Measurements from ENCODE around the gene PAK6.

The PAK6 gene

DNA sequence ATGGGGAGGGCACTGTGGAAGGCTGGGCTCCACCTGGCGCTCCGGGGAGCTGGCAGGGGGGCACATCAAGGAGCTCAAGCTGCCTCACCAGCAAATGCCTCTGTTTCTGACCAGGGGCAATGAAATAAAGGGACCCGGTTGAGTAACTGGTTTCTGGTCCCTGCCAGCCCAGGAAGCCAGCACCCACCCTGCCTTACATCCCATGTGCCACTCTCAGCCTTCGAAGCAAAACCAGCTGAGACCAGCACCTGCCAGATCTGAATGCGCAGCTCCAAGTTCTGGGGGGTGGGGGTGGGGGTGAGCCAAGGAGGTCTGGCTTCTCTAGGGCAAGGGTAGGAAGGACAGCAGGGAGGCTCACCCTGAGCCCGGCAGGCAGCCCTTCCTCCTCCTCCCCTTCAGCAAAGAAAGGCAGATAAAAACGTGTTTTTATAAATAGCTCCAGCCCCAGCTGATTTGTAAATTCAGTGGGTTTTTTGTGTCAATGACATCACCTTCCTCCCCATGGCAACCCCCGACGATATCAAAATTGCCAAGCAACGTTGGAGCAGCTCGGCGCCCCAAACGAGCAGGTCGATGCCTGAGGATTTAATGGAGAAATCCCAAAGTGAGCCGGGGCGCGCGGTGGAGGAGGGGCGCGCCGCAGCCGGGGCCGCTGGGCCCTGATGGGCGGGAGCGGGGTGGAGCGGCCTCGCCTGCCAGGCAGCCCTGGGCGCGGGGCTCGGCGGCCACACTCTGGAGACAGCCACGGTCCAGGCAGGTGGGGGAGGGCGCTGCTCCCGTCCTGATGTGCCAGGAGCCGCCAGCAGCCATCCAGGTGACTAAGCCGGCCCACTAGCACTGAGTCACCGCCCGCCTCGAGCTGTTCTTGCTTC, at the start of gene PAK6:
Gene PAK6, plus strand, starts transcription at position 532 of the 872 bp plus-strand sequence. CDS start 25,723 bp downstream, outside the sequence.
- peak within 1 kb of the TSS; percentile 47 for H3K4me3 ChIP-seq (ENCODE audit: low read length)
- TF ChIP-seq, protein P1, sequence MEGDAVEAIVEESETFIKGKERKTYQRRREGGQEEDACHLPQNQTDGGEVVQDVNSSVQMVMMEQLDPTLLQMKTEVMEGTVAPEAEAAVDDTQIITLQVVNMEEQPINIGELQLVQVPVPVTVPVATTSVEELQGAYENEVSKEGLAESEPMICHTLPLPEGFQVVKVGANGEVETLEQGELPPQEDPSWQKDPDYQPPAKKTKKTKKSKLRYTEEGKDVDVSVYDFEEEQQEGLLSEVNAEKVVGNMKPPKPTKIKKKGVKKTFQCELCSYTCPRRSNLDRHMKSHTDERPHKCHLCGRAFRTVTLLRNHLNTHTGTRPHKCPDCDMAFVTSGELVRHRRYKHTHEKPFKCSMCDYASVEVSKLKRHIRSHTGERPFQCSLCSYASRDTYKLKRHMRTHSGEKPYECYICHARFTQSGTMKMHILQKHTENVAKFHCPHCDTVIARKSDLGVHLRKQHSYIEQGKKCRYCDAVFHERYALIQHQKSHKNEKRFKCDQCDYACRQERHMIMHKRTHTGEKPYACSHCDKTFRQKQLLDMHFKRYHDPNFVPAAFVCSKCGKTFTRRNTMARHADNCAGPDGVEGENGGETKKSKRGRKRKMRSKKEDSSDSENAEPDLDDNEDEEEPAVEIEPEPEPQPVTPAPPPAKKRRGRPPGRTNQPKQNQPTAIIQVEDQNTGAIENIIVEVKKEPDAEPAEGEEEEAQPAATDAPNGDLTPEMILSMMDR (conservative IDR thresholded peaks at IDR 0.05; ENCODE audit: low read length), result no peak
- DNase-seq (ENCODE audit: low read depth), result peak; percentile 15

DNA sequence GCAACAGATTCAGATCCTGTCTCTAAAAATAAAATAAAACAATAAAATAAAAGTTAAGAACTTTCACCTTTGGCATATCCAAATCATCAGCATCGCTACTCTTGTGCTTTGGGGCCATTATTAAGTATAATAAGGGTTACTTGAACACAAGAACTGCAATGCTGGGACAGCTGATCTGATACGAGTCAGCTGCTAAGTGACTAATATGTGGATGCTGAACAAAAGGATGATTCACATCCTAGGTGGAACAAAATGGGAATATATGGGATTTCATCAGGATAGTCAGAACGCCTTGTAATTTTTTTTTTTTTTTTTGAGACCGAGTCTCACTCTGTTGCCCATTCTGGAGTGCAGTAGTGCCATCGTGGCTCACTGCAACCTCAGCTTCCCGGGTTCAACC, 48.3 kb upstream of the PAK6 start:
- TF ChIP-seq, protein P1 (conservative IDR thresholded peaks at IDR 0.05; ENCODE audit: low read length), result no peak
- DNase-seq (ENCODE audit: low read depth), result peak; percentile 55
- H3K4me3 ChIP-seq (ENCODE audit: low read length), result no peak overlapping the region

DNA sequence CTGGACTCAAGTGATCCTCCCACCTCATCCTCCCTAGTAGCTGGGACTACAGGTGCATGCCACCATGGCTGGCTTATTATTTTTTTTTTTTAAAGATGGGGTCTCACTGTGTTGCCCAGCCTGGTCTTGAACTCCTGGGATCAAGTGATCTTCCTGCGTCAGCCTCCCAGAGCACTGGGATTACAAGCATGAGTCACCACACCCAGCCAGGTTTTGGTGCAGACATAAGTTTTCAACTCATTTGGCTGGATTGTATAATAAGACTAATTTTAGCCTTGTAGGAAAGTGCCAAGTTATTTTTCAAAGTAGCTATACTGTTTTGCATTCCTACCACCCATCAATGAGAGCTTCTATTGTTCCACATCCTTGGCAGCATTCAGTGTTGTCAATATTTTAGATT, 45.9 kb upstream of the PAK6 start:
- peak; percentile 88 for DNase-seq (ENCODE audit: low read depth)
- TF ChIP-seq, protein P1 (conservative IDR thresholded peaks at IDR 0.05; ENCODE audit: low read length), result no peak; the same call in 1 of the 2 replicates
- H3K4me3 ChIP-seq (ENCODE audit: low read length), result no peak overlapping the region

DNA sequence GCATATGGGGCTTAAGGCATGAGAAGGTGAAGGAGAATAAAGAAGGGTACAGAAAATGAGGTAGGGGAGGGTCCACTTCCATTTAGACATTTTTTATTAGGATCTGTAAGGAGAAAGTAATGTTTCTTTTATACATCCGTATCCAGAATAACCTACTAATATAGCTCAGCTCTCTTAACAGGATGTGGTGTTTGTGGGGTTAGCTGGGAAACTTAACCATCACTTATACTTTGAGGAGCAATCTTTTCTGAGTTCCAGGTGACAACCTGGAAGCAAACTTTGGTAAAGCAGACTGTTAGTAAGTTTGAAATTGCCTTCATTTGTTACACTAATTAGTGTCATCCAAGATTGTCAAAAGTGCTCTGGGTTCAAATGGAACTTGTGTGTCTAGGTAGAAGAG, 41.4 kb upstream of the PAK6 start:
- TF ChIP-seq, protein P1 (conservative IDR thresholded peaks at IDR 0.05; ENCODE audit: low read length), result no peak
- DNase-seq (ENCODE audit: low read depth), result no peak
- no peak overlapping the region for H3K4me3 ChIP-seq (ENCODE audit: low read length)

DNA sequence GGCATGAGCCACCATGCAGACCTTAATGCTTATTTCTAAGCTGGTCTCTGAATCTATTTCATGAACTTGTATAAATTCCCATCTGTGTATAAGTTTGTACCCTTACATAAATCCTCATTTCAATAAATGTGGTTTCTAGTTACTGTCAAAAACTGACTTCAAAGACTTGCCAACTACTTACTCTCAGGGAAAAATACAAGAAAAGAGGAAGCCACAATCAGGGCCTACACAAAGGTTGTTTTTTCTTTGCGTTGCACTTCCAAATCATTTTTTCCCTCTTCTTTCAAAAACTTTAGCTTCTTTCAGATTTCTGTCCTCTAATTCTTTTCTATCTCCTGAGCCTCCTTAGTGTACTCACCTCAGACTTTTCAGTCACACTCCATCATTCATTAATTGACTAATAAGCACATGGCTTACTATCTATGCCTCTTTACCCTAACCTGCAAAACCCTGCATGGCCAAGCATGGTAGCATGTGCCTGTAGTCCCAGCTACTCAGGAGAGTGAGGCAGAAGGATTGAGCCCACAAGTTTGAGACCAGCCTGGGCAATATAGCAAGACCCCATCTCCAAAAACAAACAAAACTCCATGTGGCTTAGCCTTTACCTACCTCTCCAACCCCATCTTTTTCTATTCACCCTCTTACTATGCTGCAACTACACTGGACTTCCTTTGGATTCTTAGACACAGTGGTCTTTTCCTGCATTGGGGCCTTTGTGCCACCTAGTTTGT, 40.3 kb upstream of the PAK6 start:
- TF ChIP-seq, protein P1 (conservative IDR thresholded peaks at IDR 0.05; ENCODE audit: low read length), result no peak
- DNase-seq (ENCODE audit: low read depth), result no peak
- no peak overlapping the region for H3K4me3 ChIP-seq (ENCODE audit: low read length)

DNA sequence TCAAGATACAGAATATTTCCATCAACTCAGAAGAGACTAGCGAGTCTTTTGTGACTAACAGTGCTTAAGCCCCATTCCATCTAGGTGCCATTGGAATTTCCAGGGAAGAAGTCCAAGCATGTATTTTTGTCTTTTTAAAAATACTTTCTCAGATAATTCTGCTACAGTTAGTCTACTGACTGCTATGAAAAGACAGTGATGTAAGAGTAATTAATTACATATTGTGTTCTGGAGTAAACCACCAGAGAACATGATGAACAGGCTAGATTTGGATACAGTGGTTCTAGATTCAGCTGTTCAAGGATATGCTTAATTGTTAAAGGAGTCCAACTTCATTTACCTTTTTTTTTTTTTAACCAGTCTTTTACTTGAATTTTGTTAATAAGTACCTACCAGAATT, 34.8 kb upstream of the PAK6 start:
- peak; percentile 10 for DNase-seq (ENCODE audit: low read depth)
- no peak overlapping the region for H3K4me3 ChIP-seq (ENCODE audit: low read length)
- TF ChIP-seq, protein P1 (conservative IDR thresholded peaks at IDR 0.05; ENCODE audit: low read length), result no peak
